HT1080 (cell line): Measurements from ENCODE around the gene NXNL1. TPM values are rescaled to one million over a fixed set of nuclear protein-coding genes. Genes with fewer than 3 reads are reported as not detected.
A peak's percentile ranks its signal among the peaks of the same experiment; 100 is the strongest.
"Not testable (repeated sequence)": the region's sequence is repeated elsewhere in the genome, so short reads cannot be mapped to it uniquely, and the experiment has no call there.

ENCODE experiments used
- DNase-seq: peaks from one replicate; pipeline ENCODE4 v3.0.0-alpha.2; 2015; ENCODE audit warnings: low read depth
- total RNA-seq: library from RNA; depleted of rRNA; stranded (reverse); fragments of >200 nt; shearing (Covaris generic); gene quantifications from 2 replicates; pipeline ENCODE4 v1.2.3, GENCODE V29; 2014

The NXNL1 gene
- total RNA-seq, 1 experiment from 2014 or later, result not detected

DNA sequence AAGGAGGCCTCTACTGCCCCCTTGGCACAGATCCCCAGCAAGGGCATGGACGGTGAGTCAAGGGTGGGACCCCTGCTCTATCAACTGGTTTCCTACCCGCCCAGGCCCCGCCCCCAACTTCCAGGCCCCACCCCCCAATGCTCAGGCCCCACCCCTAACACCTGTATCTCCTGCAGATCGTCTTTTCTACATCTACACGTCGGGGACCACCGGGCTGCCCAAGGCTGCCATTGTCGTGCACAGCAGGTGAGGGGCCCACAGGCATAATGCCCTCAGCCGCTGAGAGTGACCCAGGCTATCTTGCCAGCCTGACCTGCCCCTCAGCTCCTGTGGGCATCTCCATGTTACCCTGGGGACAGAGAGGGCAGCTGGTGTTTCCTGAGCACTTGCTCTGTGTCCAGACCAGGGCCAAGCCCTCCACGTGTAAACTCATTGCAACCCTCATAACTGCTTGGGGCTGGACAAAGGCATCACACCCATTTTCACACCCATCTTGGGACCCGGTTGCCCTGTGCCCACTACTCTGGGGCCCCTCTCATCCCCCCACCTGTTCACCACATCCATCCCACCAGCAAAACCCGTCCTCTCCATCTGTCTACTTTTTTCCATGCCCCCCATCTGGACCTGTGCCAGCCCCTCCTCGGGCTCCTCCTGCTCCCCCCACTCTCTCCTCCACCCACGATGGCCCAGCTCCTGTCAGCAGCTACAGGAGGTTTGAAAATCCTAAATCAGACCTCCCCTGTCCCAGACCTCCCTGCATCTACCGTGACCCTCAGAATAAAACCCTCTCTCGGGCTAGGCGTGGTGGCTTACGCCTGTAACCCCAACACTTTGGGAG, 26.8 kb upstream of the NXNL1 start:
- no peak for DNase-seq

DNA sequence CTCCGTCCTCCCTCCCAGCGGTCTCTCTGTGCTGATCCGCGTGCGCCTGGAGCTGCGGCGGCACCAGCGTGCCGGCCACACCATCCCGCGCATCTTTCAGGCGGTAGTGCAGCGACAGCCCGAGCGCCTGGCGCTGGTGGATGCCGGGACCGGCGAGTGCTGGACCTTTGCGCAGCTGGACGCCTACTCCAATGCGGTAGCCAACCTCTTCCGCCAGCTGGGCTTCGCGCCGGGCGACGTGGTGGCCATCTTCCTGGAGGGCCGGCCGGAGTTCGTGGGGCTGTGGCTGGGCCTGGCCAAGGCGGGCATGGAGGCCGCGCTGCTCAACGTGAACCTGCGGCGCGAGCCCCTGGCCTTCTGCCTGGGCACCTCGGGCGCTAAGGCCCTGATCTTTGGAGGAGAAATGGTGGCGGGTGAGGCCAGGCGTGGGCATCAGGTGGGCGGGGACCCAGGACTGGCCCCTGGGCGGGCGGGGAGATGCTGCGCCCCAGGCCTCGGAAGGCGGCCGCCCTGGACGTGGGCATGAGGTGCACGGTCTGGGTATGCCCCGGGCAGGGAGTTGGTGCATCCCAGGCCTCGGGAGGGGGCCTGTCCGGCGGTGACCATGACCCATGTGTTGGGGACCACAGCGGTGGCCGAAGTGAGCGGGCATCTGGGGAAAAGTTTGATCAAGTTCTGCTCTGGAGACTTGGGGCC, 26.0 kb upstream of the NXNL1 start:
- DNase-seq, result no peak

DNA sequence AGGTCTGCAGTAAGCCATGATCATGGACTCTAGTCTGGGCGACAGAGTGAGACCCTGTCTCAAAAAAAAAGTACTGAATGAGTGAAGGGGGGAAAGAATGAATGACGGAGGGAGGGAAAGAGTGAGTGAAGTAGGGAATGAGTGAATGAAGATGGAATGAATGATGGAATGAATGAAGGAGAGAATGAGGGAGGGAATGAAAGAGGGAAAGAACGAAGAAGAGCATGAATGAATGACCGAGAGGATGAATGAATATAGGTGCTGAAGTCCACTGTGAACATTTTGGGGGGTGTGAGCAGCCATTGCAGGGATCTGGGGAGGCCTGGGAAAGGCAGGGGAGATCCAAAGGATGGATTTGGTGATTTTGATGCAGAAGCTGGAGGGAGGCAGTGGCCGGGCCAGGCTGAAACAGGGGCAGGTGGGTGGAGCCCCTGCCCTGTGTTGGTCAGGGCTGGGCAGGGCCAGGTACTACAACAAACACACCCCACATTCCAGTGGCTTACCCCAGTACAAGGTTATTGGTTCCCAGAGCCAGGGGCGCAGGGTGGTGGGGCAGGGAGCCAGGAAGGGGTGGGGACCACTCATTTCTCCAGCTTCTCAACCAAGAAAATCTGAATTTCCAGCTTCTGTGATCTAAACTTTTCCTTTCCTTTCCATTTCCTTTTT, 23.9 kb upstream of the NXNL1 start:
- no peak for DNase-seq

DNA sequence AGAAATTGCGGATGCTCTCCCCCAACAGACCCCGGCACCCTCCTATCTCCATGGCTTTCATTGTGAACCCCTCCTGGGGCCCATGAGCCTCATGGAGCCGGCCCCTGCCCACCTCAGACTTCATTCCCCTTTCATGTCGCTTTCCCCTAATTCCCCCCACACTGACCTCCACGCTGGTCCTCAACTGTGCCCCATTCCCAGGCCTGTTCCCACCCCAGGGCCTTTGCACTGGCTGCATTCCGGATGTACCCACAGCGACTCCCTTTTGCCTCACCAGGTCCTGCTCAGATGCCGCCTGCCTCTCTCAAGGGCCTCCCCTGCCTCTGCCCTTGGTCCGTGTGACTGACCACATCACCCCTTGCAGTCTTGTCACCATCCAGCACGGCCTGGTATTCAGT, 22.9 kb upstream of the NXNL1 start:
- DNase-seq, result no peak

DNA sequence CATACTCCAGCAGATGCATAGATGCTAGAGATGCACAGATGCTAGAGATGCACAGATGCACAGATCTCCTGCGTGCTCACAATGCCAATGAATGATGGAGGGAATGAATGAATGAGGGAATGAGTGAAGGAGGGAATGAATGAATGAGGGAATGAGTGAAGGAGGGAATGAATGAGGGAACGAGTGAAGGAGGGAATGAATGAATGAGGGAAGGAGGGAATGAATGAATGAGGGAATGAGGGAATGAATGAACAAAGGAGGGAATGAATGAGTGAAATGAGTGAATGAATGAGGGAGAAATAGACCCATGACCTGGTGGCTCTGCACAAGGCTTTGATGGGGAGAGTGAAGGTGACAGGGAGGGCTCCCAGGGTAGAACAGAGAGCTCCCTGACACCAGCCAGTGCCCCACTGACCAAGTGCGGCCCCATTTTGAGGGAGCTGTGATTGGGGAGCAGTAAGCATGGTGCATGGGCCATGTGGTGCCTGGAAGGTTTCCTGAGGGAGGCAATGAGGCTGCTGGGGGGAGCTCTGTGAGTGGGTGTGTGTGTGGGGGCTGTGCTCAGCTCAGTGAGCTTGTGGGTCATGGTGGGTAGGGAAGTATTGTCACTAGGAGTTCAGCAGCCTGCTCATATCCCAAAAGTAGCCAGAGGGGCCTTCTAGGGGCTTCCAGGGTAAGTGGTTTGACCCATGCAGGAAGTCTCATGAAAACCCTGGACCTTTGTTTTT, 22.3 kb upstream of the NXNL1 start:
- no peak for DNase-seq

DNA sequence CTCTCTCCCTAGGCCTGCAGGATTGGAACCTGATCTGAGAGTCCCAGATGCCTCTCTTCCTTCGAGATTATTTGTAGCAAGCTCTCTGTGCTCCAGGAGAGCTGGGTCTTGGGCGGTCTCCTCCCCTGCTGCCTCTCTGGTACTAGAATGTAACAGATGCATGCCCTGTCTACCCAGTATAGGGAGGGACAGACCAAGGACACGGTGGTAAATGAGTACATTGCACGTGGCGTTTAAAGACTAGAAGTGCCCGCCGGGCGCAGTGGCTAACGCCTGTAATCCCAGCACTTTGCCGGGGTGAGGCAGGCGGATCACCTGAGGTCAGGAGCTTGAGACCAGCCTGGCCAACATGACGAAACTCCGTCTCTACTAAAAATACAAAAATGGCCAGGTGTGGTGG, 21.3 kb upstream of the NXNL1 start:
- no peak for DNase-seq

DNA sequence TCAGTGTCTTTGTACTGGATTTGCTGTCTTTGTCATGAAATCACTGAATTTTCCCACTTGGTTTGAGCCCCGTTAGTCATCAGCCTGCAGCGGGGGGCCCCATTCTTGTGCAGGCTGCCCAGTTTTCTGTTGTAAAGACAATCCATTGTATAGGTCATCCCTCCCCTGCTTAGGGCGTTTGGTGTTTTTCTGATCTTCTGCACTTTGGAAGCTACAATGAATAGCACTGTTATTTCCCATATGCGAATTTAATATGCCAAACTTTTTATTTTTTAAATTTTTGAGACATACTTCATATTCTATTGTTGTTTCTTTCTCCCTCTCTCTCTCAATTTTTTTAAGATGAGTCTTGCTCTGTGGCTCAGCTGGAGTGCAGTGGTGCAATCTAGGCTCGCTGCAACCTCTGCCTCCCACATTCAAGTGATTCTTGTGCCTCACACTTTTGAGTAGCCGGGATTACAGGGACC, 18.6 kb upstream of the NXNL1 start:
- peak; percentile 29 for DNase-seq

DNA sequence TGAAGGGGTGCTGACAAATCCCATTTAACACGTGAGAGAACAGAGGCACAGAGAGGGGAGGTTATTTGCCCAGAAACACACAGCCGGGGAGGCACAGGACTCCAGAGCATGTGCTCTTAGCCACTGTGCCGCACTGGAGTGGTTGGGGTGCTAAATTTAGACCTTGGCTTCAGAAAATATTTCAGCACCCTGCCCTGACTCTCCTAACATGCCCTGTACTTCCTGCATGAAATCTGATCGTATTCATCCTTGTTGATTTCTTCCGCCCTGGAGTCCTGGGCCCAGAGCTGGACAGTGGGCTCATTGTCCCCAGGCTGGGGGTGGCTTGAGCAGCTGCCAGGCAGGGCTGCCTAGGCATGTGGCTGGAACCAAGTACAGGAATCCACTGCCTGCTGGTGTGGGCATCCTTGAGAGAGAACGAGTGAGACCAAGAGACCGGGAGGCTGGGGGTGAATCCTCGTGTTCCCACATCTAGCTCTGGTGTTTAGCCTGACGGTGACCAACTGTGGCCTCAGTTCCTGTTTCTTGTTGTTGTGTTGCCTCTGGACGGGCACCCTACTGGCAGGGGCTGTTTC, 14.9 kb upstream of the NXNL1 start:
- peak; percentile 96 for DNase-seq

DNA sequence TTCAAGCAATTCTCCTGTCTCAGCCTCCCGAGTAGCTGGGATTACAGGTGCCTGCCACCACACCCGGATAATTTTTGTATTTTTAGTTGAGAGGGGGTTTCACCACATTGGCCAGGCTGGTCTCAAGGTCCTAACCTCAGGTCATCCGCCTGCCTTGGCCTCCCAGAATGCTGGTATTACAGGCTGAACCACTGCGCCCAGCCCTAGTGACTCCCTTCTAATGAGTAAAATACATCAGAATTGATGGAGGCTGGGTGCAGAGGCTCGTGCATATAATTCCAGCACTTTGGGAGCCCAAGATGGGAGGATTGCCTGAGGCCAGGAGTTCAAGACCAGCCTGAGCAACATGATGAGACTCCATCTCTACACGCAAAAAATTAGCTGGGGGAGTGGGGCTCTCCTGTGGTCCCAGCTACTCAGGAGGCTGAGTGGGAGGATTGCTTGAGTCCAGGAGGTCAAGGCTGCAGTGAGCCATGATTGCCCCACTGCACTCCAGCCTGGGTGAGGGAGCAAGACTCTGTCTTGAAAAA, 14.3 kb upstream of the NXNL1 start:
- not testable (repeated sequence) for DNase-seq

DNA sequence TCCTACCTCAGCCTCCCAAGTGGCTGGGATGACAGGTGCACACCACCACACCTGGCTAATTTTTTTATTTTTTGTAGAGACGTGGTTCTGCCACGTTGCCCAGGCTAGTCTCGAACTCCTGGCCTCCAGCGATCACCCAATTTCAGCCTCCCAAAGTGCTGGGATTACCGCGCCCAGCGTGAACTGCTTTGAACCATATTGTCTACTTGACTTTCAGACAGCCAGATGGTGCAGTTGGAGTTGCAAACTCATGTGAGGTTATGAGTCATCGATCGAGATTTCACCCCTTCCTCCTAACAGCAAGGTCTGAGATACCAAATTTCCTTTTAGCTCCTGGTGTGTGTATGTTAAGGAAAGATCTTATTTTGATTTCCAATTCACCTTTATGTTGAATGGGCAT, 12.3 kb upstream of the NXNL1 start:
- DNase-seq, result peak; percentile 89

DNA sequence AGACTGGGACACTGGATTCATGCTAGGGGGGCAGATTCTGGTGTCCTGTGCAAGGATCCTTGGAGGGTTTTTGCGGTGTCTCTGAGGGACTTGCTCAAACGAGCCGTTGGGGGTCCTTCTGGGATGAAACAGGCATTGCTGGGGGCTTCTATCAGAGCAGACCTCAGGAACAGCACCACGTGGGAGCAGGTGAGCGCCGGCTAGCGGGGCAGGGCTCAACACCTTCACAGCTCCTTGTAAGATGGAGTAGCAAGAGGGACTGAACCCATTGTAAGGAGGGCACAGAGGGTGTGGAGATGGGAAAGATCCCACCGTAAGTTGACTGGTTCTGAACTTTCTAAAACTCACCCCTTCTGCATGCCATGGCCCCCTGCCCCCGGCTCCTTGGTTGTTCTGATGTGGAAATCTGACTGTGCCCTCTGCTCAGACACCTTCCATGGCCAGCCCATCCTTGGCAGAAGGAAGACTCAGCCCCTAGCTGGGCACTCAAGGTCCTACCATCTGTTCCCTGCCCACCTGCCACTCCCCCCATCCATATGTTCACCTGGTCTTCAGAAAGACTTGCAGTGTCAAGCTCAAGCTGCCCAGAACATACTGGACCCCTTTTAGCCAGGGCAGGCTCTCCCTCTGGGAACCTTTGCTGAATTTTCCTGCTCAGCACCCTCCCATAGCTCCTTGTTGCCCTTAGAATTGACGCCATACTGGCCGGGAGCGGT, 10.8 kb upstream of the NXNL1 start:
- no peak for DNase-seq

DNA sequence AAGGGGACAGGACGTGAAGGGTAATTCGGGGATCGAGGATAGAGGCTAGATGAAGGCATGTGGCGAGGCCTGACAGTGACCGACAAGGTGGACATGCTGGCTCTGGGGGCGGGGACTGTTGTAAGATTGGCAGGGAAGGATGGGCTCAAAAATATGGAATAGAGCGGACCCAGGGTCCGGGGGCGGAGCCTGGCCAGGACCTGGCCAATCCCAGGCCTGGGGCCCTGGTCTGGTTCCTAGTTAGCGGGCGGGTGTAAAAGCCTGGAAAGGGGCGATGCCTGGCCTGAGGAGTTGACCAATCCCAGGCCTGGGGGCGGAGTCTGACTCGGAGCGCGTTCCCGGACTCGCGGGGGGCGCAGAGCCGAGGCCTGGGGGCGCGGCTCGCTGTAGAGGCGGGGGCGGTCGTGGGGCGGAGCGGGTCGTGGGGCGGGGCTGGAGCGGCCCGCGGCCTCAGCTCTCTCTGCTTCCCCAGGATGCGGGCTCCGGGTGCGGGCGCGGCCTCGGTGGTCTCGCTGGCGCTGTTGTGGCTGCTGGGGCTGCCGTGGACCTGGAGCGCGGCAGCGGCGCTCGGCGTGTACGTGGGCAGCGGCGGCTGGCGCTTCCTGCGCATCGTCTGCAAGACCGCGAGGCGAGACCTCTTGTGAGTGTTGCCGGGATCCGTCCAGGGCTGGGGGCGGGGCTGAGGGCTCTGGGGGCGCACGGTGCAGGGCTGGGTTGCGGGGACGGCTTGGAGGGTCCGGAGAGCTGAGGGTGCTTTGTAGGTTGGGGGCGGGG, 9.5 kb upstream of the NXNL1 start, which contains the start of gene SLC27A1:
Gene SLC27A1, plus strand, starts transcription at position 457 of the 774 bp plus-strand sequence. Its CDS starts 17 bp downstream, at position 474.
- peak; percentile 99 for DNase-seq

DNA sequence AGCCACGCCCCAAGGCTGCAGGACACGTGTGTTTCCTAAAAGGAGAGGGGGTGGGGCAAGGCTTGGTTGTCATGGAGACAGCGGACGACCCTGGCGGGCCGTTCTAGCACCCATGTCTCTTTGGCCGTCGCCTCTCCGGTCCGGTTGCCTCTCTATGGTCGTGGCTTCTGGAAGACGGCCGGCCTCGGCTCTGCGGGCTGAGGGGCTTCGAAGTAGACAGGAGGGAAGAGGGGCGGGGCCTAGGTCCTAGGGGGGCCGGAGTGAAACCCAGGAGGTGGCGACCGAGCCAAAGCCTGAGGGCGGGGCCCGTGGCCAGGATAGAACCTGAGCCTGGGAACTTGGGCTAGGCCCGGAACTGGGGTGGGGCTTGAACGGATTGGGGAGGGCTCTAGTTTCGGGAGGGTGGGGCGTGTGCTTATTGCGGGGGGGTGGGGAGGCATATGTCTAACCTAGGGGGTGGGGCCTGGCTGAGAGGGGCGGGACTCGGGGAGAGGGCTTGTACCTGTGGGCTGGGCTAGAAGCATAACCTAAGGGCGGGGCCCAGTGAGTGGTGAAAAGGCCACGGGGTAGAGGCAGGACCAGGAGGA, 8.8 kb upstream of the NXNL1 start:
- peak; percentile 84 for DNase-seq

DNA sequence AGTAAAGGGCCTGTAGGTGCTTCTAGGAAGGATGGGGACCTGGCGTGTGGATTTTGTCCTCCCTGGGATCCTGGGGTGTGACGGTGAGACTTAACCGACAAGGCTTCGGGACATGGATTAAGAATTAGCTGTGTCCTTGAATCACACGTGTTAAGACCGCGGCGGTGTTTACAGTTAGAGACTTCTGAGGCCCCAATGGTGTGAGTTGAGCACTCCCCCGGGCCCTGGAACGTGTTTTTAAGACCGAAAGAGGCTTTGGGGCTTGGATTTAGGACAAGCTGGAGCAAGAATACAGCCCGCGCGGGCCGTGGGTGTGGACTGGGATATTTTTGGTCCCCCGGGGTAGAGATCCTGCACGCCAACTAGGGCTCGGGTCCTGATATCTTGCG, 8.4 kb upstream of the NXNL1 start:
- DNase-seq, result no peak

DNA sequence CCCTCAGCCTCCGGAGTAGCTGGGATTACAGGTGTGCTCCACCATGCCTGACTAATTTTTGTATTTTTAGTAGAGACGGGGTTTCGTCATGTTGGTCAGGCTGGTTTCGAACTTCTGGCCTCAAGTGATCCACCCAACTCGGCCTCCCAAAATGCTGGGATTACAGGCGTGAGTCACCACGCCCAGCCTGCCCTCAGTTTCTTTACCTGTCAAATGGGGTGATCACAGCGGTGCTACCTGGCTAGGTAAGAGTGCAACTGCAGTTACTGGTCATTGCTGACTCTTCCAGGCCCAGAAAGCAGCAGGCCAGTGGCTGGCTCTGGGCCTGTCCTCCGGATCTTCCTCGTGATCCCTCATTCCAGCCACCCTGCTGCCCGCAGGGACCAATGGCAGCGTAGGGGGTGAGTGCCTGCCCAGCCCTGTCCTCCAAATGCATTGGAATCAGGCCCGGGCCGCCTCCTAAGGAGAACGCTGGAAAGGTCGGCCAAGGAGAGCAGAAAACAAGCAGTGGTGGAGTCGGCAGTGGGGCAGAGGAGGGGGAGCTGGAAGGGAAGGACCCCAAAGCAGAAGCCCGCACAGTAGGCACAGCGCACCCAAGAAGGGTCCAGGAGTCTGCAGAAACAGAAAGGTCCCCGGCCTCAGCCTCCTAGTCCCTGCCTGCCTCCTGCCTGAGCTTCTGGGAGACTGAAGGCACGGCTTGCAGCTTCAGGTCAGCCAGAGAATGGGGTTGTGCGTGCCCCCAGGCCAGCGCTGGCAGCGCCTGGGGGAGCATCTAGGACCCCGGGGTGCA, 7.8 kb upstream of the NXNL1 start:
- no peak for DNase-seq

DNA sequence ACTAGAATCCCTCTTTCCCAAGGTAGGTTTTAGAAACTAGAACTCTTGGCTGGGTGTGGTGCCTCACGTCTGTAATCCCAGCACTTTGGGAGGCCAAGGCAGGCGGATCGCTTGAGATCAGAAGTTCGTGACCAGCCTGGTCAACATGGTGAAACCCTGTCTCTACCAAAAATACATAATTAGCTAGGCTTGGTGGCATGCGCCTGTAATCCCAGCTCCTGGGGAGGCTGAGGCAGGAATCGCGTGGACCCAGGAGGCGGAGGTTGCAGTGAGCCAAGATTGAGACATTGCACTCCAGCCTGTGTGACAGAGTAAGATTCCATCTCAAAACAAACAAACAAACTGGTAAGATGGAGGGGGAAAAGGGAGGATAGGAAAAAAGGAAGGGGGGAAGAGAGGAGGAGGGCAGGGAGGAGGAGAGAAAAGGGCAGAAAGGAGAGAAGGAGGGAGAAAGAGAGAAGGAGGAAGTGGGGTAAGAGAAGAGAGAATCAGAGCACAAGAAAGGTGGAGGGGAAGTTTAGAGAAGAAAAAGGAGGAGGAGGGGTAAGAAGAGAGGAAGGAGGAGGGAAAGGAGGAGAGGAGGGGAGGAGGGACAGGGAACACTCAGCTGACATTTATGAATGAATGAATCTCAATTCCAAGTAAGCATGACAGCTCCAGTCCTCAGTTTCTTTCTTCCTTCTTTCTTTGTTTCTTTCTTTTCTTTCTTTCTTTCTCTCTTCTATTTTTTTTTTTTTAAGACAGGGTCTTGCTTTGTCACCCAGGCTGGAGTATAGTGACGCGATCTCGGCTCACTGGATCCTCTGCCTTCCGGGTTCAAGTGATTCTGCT, 7.0 kb upstream of the NXNL1 start:
- no peak for DNase-seq

DNA sequence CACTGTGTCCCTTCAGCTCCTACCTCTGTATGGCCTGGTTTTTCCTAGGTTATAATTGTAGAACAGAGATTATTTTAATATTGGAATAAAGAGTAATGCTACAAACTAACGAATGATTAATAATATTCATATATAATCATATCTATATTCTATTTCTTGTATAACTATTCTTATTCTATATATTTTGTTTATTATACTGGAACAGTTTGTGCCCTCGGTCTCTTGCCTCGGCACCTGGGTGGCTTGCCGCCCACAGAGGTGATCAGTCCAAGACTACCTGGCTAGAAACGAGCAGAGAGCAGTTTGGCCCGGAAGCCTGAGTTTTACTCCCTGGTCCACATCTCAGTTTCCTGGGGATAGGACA, 5.7 kb upstream of the NXNL1 start:
- no peak for DNase-seq
